Stimulated activated CD4-positive, alpha-beta T cell treated with anti-CD3 and anti-CD28 coated beads, Interleukin-15, amount 100 ng/mL, for 1 hour (primary cell): ENCODE data around the gene BCORL1.

Experiments used
- DNase-seq, 2 donors: peaks; one replicate each; pipeline ENCODE4 v3.0.0-alpha.2; 2020; ENCODE audit warnings: low read depth in 1 of 2, low spot score in 1 of 2

BCORL1 gene, protein sequence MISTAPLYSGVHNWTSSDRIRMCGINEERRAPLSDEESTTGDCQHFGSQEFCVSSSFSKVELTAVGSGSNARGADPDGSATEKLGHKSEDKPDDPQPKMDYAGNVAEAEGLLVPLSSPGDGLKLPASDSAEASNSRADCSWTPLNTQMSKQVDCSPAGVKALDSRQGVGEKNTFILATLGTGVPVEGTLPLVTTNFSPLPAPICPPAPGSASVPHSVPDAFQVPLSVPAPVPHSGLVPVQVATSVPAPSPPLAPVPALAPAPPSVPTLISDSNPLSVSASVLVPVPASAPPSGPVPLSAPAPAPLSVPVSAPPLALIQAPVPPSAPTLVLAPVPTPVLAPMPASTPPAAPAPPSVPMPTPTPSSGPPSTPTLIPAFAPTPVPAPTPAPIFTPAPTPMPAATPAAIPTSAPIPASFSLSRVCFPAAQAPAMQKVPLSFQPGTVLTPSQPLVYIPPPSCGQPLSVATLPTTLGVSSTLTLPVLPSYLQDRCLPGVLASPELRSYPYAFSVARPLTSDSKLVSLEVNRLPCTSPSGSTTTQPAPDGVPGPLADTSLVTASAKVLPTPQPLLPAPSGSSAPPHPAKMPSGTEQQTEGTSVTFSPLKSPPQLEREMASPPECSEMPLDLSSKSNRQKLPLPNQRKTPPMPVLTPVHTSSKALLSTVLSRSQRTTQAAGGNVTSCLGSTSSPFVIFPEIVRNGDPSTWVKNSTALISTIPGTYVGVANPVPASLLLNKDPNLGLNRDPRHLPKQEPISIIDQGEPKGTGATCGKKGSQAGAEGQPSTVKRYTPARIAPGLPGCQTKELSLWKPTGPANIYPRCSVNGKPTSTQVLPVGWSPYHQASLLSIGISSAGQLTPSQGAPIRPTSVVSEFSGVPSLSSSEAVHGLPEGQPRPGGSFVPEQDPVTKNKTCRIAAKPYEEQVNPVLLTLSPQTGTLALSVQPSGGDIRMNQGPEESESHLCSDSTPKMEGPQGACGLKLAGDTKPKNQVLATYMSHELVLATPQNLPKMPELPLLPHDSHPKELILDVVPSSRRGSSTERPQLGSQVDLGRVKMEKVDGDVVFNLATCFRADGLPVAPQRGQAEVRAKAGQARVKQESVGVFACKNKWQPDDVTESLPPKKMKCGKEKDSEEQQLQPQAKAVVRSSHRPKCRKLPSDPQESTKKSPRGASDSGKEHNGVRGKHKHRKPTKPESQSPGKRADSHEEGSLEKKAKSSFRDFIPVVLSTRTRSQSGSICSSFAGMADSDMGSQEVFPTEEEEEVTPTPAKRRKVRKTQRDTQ (N-terminal part only)

DNA sequence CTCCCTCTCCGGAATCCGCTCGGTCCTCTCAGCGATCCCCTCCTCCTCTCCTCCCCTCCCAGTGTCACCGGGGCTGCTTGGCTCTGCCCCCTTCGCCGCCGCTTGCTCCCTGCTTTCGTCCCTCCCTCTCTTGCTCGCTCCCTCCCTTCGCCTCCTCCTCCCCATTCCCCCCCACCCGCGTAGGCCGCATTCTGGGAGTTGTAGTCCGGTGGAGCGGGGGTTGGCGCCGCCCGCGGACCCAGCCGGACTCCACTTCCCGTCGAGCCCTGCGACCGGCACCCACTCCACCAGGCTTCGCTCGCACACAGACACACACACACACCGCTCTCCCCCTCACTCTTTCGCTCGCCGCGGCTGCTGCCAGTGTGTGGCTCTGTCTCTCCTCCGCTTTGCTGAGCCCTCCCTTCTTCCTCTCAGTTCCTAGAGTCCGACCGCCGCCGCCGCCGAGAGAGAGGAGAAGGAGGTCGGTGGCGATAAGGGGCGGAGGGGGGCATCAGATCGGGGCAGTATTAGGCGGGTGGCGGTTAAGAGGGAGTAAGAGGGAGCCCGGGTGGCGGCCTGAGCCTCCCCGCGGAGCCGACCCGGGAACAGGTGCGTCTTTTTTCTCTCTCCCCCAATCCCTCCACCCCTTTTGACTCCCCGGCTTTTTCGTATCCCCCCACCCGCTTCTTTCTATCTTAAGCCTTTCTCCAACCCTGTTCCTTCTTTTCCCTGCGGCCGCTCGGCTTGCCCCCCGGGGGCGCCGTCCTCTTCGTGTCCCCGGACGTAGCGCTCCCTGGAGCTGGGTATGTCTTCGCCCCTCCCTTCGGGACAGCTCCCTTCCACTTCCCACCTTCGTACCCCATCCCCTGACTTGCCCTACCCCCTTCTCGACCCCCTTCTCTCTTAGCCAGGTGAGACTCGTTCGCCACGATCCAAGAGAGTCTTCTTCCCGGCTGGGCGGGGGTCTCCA lies at the start of gene BCORL1:
Gene BCORL1 (plus strand): TSS at position 336 of the 952 bp plus-strand sequence. CDS start 22,597 bp downstream, outside the sequence.
- peak; percentile 73 to 74 for DNase-seq

DNA sequence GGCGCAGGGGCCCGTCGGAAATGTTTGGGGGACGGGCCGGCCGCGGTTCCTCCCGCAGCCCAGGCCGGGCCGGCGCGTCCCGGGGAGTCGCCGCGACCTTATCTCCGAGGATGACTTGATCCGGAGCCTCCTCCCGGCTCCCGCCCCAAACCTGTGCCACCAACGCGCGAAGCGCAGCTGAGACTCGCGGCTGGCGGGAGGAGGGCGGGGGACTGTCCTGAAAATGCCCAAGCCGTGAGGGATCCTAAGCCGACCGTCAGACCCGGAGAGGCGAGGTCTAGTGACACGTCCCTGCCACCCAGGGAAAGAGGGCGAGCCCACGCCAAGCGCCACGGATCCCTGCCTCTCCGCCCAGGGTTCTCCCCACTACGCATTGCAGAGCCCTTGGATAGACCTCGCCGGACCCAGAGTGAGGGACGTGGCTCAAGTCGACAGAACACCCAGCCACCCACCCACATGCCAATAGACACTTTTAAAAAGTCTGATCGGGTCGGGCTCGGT lies 49.6 kb upstream of the BCORL1 start:
- no peak for DNase-seq

DNA sequence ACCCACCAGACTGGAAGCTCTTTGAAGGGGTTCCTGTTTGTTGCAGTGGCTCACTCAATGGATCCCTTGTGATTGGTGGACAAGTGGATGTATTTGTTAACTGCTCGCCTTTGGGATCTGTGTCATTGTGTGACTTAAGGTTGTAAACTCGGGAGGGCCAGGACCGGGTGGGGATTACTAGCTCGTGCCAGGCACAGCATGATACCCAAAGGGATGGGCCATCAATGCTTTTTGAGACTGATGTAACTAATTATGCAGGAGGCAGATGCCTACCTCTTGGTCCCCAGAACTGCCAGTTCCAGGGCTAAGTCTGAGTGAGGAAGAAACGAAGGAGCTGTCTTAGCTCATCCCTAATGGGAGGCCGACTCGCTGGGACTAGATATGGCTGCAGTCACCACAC lies 48.7 kb upstream of the BCORL1 start:
- DNase-seq = no peak

DNA sequence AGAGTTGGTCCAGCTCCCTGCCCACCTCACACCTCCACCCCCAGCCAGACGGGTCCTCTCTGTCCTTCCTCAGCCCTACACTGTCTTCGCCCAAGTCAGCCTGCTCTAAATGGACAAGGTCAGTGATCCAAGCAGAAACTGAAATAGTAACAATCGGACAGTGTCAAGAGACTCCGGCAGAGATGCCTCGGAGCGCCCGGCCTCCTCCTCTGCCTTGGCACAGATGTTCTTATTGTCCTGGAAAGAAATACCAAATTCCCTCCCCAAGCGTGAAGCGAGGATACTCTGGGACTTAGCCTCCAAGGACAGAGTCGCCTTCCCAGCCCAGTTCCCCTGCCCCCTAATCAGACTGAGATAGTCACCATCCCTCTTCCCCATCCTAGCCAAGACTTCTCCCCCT lies 48.0 kb upstream of the BCORL1 start:
- no peak for DNase-seq

DNA sequence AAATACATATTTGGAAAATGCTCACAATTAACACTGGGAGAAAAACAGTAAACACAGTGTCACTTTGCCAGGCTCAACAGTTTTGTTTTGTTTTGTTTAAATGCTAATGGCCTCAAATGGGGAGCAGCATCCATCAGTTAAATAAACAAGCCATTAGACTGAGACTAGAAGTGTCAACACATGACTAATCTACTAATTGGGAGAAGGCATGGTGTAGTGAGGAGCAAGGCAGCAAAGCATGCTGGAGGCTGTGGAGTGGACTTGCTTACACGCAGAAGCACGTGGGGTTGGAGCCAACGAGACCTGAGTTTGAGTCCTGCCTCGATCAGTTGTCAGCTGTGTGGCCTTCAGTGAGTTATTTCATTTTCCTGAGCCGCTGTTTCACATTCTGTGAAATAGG lies 47.5 kb upstream of the BCORL1 start:
- no peak for DNase-seq

DNA sequence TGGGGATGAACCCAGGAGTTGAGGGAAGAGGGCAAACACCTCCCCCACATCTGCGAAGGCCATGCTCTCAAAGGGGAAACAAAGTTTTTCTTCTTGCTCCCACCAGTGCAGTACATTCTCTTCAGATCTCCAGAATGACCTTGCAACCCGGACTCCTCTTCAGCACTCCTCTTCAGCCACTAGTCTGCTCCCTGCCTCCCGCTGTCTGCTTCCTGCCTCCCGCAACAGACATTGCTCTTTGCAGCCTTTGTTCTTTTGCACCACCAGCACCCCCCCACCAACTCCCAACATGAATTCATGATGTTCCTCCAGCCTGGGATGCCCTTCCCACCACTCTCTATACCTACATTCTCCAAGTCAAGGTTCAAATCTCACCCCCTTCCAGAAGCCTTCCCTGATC lies 44.4 kb upstream of the BCORL1 start:
- no peak for DNase-seq

DNA sequence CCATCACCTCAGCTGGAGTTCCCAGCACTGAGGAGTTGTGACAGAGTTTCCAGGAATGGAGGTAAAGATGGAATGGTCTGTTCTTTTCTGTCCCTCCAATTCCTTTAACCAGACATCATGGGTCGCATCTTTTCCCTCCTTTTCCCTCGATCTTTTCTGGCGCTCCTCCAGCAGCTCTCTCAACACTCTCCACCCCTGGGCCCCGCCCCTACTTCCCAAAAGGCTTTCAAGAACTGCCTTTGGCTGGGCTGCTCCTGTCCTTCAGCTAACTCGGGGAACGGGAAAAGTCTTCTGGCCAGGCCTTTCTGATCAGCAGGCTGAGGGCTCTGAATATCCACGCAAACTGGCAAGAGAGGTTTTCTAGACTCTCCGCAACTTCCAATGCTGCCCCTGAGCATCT lies 42.4 kb upstream of the BCORL1 start:
- DNase-seq = no peak

DNA sequence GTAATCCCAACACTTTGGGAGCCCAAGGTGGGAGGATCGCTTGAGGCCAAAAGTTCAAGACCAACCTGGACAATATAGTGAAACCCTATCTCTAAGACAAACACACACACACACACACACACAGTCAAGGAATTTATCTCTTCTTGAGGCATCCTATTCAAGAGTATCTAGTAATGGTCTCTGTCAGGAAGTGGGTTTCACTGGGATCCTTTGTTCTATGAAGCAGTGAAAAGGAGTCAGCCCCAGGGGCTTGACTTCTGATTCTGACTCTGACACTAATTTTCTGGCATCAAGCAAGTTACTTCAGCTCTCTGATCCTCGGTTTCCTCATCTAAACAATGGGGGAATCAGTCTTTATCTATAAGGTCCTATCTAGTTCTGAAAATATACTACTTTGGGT lies 41.7 kb upstream of the BCORL1 start:
- DNase-seq = no peak

DNA sequence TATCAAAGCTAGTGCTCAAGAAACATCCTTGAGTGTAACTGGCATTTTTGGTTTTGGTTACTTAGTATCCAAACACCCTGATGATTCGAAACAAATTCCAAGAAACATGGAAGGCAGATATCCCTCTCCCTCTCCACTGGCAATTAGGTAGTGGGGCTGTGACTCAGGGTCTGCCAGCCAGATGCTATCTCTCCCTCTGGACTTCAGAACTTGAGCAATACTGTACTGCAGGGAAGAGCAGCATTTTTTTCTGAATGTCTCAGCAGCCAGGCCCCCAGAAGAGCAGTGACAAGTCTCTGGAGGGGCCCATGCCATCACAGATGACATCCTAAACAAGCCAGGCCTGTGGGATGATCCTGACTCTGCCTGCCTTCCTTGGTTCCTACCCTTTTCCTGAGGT lies 37.3 kb upstream of the BCORL1 start:
- no peak for DNase-seq

DNA sequence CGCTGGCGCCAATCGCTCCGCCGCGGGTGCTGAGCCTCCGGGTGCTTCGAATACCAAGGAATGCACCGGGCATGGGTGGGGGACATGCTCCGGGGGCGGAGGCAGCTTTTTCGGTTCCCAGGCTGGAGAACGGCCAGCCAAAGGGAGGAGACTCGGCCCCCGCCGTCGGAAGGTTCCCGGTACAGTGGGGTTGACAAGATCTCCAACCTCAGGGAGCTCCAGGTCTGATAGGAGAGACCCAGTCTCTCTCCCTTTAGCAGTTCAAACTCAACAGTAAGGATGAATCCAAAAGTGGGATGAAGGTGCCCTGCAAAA lies 29.1 kb upstream of the BCORL1 start:
- DNase-seq = no peak

DNA sequence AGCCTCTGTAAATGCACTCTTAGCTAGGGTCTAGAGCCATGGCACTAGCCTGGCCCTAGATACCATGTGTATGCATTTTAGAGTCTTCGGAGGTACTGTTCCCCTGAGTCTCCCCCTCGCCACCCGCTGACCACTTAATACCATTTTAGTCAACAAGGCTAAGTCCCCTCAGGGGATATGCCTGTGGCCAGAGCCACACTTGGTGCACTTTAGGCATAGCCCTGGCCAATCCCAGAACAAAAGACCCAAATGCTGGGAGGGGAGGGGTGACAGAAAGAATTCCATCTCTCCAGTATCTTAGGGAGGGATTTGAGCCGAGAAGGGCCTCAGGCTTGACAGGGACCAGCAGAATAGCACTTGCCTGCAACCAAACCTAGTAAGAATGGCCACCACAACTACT lies 28.6 kb upstream of the BCORL1 start:
- no peak for DNase-seq

DNA sequence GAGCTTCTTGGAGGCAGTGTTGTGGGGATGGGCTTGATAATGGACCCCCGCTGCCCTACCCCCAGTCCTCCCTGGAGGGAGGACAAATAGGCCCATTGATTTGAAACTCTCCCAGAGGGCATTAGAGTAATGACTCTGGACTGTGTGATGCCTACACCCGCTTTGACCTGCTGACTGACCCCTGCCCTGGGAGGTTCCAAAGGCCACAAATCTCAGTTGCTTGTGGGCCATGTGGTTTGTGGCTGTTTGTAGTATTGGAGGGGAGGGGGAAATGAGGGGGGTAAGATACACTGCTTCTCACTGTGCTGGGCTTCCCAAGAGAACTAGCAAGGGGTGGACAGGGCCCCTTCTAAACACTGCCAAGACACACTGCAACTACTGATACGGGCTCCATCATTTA lies 27.6 kb upstream of the BCORL1 start:
- DNase-seq = no peak

DNA sequence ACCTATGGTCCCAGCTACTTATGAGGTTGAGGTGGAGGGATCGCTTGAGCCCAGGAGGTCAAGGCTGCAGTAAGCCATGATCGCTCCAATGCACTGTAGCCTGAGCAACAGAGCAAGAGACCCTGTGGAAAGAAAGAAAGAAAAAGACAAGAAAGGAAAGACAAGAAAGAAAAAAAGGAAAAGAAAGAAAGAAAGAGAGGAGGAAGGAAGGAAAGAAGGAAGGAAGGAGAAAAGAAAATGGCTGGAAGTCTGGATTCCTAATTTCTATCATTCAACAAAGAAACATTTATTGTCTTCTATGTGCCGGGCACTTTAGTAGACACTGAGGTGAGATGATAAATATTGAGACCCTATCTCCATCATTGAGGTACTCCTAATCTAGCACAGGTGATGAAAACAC lies 26.8 kb upstream of the BCORL1 start:
- DNase-seq = no peak

DNA sequence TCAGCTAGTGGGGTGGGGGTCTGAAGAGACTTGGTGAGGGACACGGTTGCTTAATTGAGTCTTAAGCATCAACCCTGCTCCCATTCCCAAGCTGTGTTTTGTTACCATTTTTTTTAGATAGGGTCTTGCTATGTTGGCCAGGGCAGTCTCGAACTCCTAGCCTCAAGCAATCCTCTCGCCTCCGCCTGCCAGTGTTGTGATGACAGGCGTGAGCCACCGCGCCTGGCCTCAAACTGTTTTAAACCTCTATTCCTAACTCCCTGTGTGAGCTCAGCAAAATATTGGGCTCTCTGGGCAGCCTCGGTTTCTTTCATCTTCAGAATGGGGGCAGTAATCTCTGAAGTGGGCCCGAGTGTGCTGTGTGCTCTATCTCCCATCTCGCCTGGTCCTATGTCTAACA lies 26.3 kb upstream of the BCORL1 start:
- no peak for DNase-seq

DNA sequence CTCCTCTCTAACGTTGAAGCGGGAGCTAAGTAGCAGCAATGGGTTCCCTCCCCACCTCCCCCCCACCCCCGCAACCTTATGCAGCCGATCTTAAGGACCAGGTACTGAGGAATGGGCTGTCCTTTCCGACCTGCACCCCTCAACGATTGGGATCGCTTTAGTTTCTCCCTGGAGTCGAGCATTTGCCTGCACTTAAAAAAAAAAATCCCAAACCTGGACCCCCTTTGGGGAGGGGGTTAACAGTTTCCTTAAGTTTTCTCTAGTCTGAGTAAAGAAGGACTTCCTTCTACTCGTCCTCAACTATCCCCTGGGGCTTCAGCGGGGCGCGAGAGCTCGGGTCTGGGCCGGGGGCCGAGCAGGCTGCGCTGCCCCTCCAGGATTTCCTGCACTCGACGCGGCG lies 25.7 kb upstream of the BCORL1 start:
- DNase-seq = no peak

DNA sequence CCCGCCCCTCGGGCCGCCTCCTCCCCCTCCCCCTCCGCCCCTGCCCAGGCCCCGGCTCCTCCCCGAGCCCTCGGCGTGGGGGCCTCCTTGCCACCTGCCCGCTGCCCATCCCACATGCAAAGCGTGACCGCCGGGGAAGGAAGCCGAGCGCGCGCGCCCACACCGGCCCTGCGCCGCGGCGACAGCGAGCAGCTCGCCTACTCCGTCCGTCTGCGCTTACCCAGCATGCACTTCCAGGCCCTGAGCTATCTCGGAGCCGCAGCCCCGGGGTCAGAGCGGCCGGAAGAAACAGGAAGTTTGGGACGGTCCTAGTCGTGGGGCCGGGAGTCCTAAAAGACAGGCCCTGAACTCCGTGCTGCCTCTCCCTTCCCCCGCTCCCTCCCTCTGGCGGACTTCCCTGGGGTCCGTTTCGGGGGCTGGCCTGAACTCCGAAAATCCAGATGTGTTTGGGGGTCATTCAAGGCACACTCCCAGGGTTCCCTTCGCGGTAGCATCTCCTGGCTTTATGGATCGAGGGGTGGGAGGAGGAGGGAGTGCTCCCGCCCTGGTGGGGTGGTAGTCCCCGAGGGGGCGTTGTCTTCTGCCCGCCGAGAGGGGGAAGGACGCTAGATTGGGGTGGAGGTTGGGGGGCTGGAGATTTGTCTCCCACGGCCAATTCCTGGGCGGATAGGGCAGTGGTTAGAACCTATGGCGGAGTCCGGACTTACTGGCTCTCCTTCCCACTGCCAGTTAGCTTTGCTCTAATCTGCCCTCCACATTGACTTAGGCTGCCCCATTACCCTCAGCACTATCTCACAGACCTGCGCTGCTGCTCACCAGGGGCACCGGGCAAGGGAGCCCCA lies 25.0 kb upstream of the BCORL1 start:
- peak in 1 of 2 donors; percentile 29 for DNase-seq

DNA sequence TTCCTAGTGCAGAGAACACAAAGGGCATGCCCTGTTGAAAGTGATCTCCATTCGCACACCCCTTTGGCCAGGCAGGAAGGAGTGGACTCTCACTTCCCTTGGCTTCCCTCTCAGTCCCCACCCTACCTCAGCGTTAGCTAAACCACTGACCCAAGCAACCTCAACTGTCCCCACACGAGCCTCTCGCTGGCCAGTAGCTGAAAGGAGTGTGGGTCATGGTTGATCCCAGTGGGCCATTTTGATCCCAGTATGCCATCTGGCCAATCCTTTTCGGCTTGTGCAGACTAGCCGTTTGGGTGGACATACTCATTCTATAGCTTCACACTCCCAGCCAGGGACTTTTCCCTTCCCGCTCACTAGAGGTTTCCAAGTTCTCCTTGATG lies 24.4 kb upstream of the BCORL1 start:
- DNase-seq = no peak

DNA sequence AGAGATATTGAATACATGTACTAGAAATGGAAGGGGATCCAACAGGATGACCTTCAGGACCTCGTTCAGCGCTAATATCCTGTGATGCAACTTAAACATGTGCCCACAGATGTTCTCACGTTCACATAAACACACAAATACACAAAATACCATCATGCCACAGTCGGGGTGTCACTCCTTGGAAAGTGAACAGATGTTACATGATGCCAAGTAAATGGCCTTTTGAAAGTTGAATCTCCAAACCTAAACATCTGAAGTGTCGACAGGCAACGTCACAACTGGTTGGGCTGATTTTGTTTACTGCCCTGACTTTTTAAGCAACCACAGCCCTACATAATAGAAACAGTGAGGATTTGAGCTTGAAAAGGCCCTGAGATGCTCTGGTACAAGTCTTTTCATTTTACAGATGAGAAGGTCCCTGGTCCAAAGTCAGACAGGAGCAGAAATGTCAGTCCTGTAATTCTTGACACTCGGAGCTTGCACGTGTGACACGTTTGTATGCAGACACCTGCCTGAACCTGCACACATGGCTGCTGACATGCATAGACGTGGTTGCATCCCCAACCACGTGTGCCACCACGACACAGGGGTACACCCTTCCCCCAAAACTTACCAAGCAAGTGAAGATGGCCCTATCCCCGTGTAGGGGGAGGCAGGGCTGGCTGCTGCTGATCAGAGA lies 23.5 kb upstream of the BCORL1 start:
- no peak for DNase-seq

DNA sequence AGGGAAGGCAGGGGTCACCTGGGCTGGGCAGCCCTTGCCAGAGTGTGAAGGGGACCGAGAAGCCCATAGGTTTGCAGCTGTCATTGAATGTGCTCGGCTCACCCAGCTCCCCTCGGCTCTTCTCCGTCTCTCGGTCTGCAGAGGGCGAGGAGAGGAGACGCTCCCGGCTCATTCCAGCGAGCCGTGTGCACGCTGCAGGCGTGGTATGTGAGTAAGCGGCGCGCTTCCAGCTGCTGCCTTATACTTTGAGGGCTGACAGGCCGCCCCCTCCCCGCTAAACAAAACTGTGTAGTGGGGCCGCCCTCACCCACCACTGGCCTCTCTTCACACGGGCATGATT lies 23.0 kb upstream of the BCORL1 start:
- no peak for DNase-seq
